KOPT-K1 (cell line): ENCODE measurements around the gene TAF4.
"Not testable (repeated sequence)": the region's sequence is repeated elsewhere in the genome, so short reads cannot be mapped to it uniquely, and the experiment has no call there.

Experiments
- H3K27ac ChIP-seq: fragments of 200-600 bp; sonication (generic); 2 replicates; pipeline ENCODE4 v1.5.1; 2016; ENCODE audit warnings: antibody characterized with exemption, mild to moderate bottlenecking, low read depth, low read length; ENCODE audit not compliant: poor library complexity, severe bottlenecking
- H3K36me3 ChIP-seq: fragments of 200-600 bp; sonication (generic); 2 replicates; pipeline ENCODE4 v1.5.1; 2017; ENCODE audit warnings: antibody characterized with exemption, mild to moderate bottlenecking, low read length, moderate library complexity; ENCODE audit not compliant: insufficient read depth
- H3K9me3 ChIP-seq: fragments of 200-600 bp; sonication (generic); 2 replicates; pipeline ENCODE4 v1.5.1; 2017; ENCODE audit warnings: antibody characterized with exemption, low read length, mild to moderate bottlenecking; ENCODE audit not compliant: insufficient read depth, poor library complexity, severe bottlenecking

Gene TAF4

DNA sequence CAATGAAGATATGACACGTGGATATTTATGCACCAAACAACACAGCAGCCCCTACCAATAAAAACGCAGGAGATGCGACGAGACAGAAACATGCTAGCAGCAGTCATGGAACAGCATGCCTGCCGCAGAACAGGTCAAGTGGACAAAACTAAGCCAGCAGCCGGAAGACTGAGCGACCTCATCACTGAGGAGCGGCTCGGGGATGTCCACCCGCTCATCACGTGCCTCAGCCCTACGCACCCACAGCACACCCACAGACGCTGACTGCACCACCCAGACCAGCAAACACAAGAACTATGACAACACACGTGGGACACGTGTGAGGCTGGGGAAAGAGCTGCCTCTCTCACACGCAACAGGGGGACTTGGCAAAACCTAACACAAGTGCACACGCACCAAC, 81.7 kb downstream of the TAF4 start:
- peaks cover 27% of the 10 kb centered on the region for H3K9me3 ChIP-seq
- H3K36me3 ChIP-seq: peaks cover 58% of the 10 kb centered on the region
- no peak overlapping the region for H3K27ac ChIP-seq

DNA sequence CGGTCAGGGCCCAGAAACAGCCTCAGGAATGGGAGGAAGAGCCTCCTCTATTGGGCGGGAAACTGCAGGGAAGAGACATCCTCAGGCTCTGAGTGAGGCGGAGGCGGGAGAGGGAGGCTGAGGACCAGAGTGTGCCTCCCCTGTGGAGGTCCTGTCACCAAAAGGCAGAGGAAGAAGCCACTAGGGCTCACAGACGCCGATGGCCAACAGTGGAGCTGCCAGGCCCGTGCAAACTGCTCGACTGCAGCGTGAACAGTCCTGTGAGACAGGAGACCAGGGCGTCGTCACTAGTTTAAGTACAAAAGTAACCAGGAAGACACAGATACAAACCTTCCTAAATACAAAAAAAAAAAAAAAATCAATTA, 82.7 kb downstream of the TAF4 start:
- Histone ChIP-seq H3K9me3 (peaks cover 27% of the 10 kb centered on the region), H3K27ac (no peak overlapping the region), H3K36me3 (peaks cover 51% of the 10 kb centered on the region)

DNA sequence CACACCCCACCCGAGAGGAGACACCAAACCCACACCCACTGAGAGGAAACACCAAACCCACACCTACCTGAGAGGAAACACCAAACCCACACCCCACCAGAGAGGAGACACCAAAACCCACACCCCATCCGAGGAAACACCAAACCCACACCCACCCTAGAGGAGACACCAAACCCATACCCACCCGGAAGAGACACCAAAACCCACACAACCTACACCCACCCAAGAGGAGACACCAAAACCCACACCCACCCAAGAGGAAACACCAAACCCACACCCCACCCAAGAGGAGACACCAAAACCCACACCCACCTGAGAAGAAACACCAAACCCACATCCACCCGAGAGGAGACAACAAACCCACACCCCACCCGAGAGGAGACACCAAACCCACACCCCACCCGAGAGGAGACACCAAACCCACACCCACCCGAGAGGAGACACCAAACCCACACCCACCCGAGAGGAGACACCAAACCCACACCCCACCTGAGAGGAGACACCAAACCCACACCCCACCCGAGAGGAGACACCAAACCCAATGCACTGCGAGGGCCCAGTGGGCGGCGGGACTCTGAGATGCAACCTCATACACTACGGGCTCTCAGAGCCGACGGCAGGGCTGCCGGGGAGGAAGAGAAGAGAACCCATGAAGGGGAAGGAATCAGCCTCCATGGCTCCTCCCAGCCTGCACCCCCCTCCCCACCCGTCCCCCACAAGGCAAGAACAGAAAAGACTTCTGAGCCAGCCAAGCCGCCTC, 83.3 kb downstream of the TAF4 start:
- peaks cover 23% of the 10 kb centered on the region for H3K9me3 ChIP-seq
- peaks cover 46% of the 10 kb centered on the region for H3K36me3 ChIP-seq
- no peak overlapping the region for H3K27ac ChIP-seq

DNA sequence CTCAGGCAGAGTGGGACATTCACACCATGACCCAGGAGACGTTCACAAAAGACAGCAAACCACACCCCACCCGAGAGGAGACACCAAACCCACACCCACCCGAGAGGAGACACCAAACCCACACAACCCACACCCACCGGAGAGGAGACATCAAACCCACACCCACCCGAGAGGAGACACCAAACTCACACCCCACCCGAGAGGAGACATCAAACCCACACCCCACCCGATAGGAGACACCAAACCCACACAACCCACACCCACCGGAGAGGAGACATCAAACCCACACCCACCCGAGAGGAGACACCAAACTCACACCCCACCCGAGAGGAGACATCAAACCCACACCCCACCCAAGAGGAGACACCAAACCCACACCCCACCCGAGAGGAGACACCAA, 84.0 kb downstream of the TAF4 start:
- Histone ChIP-seq H3K36me3 (peaks cover 39% of the 10 kb centered on the region), H3K9me3 (peaks cover 16% of the 10 kb centered on the region)
- H3K27ac ChIP-seq: not testable (repeated sequence)

DNA sequence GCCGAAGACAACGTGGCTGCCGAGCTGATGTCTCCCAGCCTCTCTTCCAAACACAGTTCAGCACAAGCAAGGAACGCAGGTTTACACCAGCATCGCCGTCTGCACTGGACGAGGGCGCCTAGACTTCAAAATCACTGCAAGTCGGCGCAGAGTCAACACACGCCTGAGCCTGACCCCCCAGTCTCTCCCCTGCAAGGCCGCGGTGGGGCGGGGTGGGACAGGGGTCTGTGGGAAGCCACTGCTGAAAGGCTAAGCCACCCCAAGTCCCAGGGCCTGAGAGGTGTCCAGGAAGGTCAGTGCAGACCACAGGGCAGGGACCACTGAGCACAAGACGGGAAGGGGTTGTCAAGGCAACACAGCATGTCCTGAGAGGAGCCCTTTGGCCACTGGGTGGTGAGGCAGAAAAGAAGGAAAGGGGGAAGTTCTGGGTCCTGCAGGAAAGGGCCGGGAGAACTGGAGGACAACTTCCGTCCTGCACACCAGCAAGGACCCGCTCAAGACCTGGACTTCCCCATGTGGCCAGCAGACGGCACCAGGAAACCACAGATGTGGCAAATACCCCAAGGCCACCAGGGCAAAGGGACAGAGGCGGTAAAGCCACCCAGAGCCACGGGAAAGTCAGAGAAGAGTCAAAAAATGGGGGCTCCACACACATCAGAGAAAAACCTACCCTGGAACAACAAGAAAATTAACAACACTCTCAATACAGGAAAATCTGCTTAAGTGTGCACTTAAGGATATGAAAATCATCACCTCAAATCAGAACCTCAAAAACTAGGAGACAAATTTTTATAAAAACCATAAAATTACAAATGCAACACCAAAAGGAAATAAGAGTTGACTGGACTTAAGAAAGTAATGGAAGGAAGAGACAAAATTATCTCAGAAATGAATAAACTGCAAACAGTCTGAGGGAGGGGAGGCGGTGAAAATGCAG, 84.8 kb downstream of the TAF4 start:
- Histone ChIP-seq H3K36me3 (peaks cover 39% of the 10 kb centered on the region), H3K27ac (no peak overlapping the region), H3K9me3 (peaks cover 10% of the 10 kb centered on the region)

DNA sequence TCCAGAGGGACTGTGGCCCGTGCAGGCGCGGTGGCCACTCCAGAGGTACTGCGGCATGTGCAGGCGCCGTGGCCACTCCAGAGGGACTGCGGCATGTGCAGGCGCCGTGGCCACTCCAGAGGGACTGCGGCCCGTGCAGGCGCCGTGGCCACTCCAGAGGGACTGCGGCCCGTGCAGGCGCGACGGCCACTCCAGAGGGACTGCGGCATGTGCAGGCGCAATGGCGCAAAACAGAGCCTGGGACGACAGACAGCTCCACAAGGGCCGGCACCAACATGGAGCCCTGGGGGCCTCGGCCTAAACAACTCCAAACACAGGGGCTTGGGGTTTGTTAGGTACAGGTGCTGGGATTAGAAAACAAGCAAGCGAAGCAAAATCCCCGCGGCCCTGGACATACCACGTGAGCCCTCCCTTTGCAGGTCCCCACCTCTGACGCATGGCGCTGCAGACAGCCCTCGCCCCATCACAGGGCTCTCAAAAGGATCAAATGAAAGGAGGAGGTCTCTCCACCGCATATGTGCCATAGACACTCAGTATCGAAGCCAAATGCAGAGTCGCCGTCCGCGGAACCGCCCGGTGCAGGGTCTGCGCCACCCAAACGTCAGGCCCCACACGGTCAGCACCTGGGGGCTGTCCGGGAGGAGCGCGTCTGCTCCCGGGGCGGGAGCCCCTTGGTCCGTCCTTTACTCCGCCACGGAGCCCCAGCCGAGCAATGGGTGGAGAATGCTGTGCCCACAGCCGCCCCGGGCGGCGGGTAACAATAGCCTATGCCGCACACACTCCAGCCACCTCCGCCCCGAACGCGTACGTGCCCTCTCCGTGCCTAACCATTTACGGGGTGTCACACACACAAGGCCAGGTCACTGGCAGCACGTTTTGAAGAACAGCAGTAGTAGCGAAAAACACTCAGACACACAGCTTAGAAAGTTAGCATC, 85.7 kb downstream of the TAF4 start:
- Histone ChIP-seq H3K9me3 (peaks cover under 1% of the 10 kb centered on the region), H3K36me3 (peaks cover 45% of the 10 kb centered on the region), H3K27ac (no peak overlapping the region)

DNA sequence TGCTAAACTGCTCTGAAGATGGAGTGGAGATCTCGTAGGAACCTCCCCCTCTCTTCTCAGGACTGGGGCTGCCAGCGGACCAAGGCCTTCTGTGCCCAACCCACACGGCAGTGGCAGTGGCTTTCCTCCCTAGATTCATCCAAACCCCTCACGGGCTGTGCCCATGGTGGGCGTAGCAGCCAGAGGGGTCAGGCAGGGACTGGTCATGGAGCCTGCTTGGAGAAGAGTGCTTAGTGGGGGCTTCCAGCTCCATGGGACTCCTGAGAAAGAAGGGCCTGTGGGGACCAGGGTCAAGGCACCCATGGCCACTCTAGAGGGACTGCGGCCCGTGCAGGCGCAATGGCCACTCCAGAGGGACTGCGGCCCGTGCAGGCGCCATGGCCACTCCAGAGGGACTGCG, 86.6 kb downstream of the TAF4 start:
- Histone ChIP-seq H3K9me3 (no peaks in the 10 kb centered on the region), H3K36me3 (peaks cover 47% of the 10 kb centered on the region), H3K27ac (no peak overlapping the region)

DNA sequence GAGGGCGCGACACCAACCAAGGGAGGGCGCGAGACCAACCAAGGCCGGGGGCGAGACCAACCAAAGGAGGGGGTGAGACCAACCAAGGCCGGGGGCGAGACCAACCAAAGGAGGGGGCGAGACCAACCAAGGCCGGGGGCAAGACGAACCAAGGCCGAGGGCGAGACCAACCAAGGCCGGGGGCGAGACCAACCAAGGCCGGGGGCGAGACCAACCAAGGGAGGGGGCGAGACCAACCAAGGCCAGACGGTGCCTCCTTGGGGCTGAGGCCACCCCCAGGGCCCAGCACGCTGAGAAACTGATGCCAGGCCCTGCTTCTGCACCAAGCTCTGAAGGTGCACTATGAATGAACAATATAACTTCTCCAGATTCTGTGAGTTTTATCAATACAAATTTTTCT, 87.2 kb downstream of the TAF4 start:
- Histone ChIP-seq H3K9me3 (no peaks in the 10 kb centered on the region), H3K27ac (no peak overlapping the region), H3K36me3 (peaks cover 48% of the 10 kb centered on the region)

DNA sequence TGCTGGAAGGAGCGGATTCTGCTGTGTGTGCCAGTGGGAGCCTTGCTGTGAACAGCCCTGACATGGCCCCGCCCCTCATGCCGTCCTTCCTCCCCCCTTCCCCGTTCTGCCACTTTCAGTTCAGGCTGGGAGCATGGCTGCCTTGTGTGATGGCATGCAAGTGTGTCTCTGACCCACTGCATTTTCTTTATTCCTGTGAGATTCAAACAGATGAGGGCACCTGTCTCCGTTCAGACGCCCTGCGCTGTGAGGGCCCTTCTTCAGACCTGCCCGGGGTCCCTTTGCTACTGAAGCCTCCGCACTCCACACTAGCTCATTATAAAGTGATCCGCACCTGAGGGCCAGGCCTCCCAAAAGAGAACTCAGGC, 88.3 kb downstream of the TAF4 start:
- H3K36me3 ChIP-seq: peaks cover 59% of the 10 kb centered on the region
- H3K27ac ChIP-seq: no peak overlapping the region
- no peaks in the 10 kb centered on the region for H3K9me3 ChIP-seq

DNA sequence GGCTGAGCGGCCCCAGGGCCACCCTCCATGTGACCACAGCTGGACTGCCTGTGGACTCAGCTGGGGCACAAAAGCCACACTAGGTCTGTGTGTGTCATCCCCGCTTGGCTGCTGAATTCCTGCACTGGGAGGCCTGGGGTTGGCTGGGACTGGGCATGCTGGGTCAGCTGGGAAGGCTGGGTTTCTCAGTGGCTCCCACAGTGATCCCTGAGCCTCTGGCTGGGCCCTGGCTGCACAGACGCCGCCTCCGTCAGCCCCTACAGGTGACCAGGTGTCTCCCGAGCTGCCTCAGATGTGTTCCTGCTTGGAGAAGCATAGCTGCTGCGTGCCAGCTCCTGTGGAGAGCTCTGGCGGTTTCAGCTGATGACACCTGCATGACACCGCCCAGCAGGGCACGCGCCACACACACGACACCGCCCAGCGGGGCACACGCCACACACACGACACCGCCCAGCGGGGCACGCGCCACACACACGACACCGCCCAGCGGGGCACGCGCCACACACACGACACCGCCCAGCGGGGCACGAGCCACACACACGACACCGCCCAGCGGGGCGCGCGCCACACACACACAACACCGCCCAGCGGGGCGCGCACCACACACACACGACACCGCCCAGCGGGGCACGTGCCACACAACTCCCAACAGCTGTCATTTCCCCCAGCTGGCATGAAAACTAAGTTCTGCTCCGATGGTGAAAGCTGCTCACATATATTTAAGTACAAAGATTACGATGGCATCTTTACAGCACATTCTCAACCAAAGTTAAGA, 88.8 kb downstream of the TAF4 start:
- Histone ChIP-seq H3K36me3 (peaks cover 63% of the 10 kb centered on the region), H3K9me3 (no peaks in the 10 kb centered on the region), H3K27ac (no peak overlapping the region)

DNA sequence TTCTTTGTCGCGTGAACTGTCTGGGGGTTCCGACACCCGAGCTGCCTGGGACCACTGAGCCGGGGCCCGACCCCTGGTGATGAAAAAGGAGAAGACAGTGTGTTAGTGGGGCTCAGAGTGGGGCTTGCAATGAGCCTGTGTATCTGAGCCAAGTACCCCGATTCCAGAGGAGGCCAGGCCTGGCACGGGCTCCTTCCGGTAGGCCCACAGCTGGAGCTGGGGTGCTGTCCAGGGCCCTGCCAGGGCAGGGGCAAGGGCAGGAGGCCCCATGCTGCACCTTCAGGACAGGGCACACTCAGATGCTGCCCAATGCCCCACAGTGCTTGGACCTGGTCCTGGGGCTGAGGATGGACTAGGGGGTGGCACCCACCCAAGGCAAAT, 89.4 kb downstream of the TAF4 start:
- Histone ChIP-seq H3K36me3 (peaks cover 66% of the 10 kb centered on the region), H3K27ac (no peak overlapping the region), H3K9me3 (no peaks in the 10 kb centered on the region)

DNA sequence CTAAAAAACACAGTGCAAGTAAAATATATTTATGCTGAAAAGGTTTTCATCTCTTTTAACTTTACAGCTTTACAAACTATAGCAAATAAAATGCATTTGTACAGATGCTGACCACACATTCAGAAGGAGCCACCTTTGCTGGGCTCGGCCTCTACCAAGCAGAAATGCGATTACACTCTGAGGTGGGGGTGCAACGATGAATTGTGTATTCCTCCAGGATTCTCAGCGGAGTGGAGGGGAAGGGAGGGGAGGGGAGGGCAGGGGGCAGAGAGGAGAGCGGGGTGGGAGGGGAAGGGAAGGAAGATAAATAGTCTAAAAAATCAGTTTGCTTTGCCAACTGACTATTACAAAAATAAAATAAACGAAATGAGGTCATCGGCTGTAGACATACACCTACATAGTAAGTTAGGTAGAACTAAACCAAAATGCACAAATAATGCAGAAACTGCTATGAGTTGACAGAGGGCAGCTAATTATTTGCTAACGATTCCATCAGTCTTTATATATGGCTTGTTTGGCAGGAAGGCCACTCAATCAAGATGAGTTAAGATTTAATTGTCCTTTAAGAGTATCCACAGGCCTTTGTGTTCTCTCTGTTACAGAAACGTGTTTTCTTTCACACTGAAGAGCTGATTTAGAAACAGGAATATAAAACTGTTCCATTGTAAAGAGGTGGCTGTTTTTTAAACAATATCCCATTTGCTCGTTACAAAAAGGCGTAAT, 90.1 kb downstream of the TAF4 start:
- peaks cover 60% of the 10 kb centered on the region for H3K36me3 ChIP-seq
- no peaks in the 10 kb centered on the region for H3K9me3 ChIP-seq
- no peak overlapping the region for H3K27ac ChIP-seq

DNA sequence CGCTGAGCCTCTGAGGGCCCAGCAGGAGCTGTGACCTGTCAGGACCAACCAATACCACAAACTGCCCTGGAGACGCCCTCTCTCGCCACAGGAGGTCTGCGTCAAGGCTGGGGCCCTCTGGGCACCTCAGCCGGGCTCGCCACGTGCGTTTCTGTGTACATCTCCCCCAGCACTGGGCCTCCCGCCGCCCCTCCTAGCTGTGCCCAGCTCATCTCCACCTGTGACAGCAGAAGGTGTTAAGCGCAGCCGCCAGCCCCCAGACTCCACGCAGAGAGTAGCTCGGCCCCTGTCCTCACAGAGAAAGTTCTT, 91.4 kb downstream of the TAF4 start:
- Histone ChIP-seq H3K36me3 (peaks cover 53% of the 10 kb centered on the region), H3K27ac (no peak overlapping the region), H3K9me3 (no peaks in the 10 kb centered on the region)
